Activated T-helper 17 cell treated with anti-CD3 and anti-CD28 coated beads, Interleukin-2, amount 50 U/mL, for 72 hours (primary cell): Measurements from ENCODE around the gene SLC15A4. TPM values are rescaled to one million over a fixed set of nuclear protein-coding genes. Genes with fewer than 3 reads are reported as not detected.

Source experiments
- ATAC-seq: fragments of 150-1000 bp; cut with Tn5 transposase; replicated peaks from 2 replicates; pipeline ENCODE4 v1.10.0; 2021; ENCODE audit warnings: mild to moderate bottlenecking, moderate library complexity
- H3K27ac Mint-ChIP-seq: one replicate; pipeline ENCODE4 v1.8.0; 2022; ENCODE audit warnings: mixed read lengths
- H3K27me3 Mint-ChIP-seq: one replicate; pipeline ENCODE4 v1.8.0; 2022; ENCODE audit warnings: mixed read lengths
- H3K36me3 Mint-ChIP-seq: one replicate; pipeline ENCODE4 v1.8.0; 2022; ENCODE audit warnings: low read depth, mild to moderate bottlenecking, mixed read lengths
- H3K4me1 Mint-ChIP-seq: one replicate; pipeline ENCODE4 v1.8.0; 2022; ENCODE audit warnings: mixed read lengths
- H3K4me3 Mint-ChIP-seq: one replicate; pipeline ENCODE4 v1.8.0; 2022; ENCODE audit warnings: mild to moderate bottlenecking, mixed read lengths
- H3K9me3 Mint-ChIP-seq: one replicate; pipeline ENCODE4 v1.8.0; 2022; ENCODE audit warnings: mixed read lengths
- total RNA-seq, 2 donors: library from RNA; stranded (reverse); gene quantifications; one replicate each; pipeline ENCODE4 v1.2.3, GENCODE V29; 2022

SLC15A4 gene
- total RNA-seq, 2 donors from 2014 or later = 25.2 to 34.2 TPM

- H3K4me1 Mint-ChIP-seq = no peaks in the 10 kb centered on the region
- H3K27ac Mint-ChIP-seq = no peak overlapping the region
- ATAC-seq = no peak
- H3K4me3 Mint-ChIP-seq = no peak overlapping the region
- peaks cover 14% of the 10 kb centered on the region for H3K27me3 Mint-ChIP-seq
- no peaks in the 10 kb centered on the region for H3K36me3 Mint-ChIP-seq
- H3K9me3 Mint-ChIP-seq = no peaks in the 10 kb centered on the region
Observed at GRCh38 chr12:128745772-128746689, 77.7 kb downstream of the SLC15A4 start.

GRCh38 chr12:128743916-128744315 lies 79.8 kb downstream of the SLC15A4 start:
- Mint-ChIP-seq H3K4me3 (no peak overlapping the region), H3K9me3 (peaks cover 7% of the 10 kb centered on the region), H3K27ac (no peak overlapping the region), H3K27me3 (peaks cover 24% of the 10 kb centered on the region), H3K36me3 (no peaks in the 10 kb centered on the region), H3K4me1 (no peaks in the 10 kb centered on the region)
- ATAC-seq = no peak

Other genes starting within 250 kb of the SLC15A4 start
- gene GLT1D1, start 29.5 kb upstream of the SLC15A4 start, total RNA-seq = not detected